ENCODE data around the gene PIGU.
"Not testable (repeated sequence)": the region's sequence is repeated elsewhere in the genome, so short reads cannot be mapped to it uniquely, and the experiment has no call there.

The PIGU gene

GRCh38 chr20:34706302-34706875, 29.5 kb upstream of the PIGU start:
- no peak for DNase-seq

- DNase-seq, result peak; percentile 4
These were observed 28.8 kb upstream of the PIGU start for GRCh38 chr20:34705397-34706301.

GRCh38 chr20:34705008-34705396, 28.1 kb upstream of the PIGU start:
- DNase-seq, result no peak

- peak; percentile 89 for DNase-seq
These were observed 27.5 kb upstream of the PIGU start, which contains the start of gene TP53INP2 for GRCh38 chr20:34704177-34705007. TSS of gene TP53INP2 (plus strand) at chr20:34704344. CDS start at chr20:34708740, 4,396 bp downstream.

GRCh38 chr20:34703424-34704176, 26.7 kb upstream of the PIGU start:
- peak; percentile 9 for DNase-seq

GRCh38 chr20:34703061-34703423, 26.1 kb upstream of the PIGU start:
- DNase-seq, result no peak

GRCh38 chr20:34701405-34702085, 24.7 kb upstream of the PIGU start:
- no peak for DNase-seq

GRCh38 chr20:34693414-34693813, 16.5 kb upstream of the PIGU start:
- no peak for DNase-seq

GRCh38 chr20:34691838-34692237, 14.9 kb upstream of the PIGU start:
- no peak for DNase-seq

- DNase-seq, result no peak
These were observed 12.6 kb upstream of the PIGU start for GRCh38 chr20:34689486-34689885.

- DNase-seq, result no peak
These were observed 6.8 kb upstream of the PIGU start for GRCh38 chr20:34683667-34684066.

- DNase-seq, result no peak
These were observed 3.8 kb upstream of the PIGU start for GRCh38 chr20:34680586-34681175.

- no peak for DNase-seq
These were observed 775 bp downstream of the PIGU start for GRCh38 chr20:34675993-34676641.

GRCh38 chr20:34675561-34675960, 1.3 kb downstream of the PIGU start:
- no peak for DNase-seq

- DNase-seq, result no peak
These were observed 3.5 kb downstream of the PIGU start for GRCh38 chr20:34673412-34673811.

GRCh38 chr20:34669094-34669493, 7.8 kb downstream of the PIGU start:
- DNase-seq, result no peak

- DNase-seq, result not testable (repeated sequence)
These were observed 12.1 kb downstream of the PIGU start for GRCh38 chr20:34664751-34665150.

- DNase-seq, result peak; percentile 17
These were observed 13.5 kb downstream of the PIGU start for GRCh38 chr20:34663213-34663943.

- DNase-seq, result peak; percentile 38
These were observed 15.1 kb downstream of the PIGU start for GRCh38 chr20:34661811-34662210.

- DNase-seq, result not testable (repeated sequence)
These were observed 18.2 kb downstream of the PIGU start for GRCh38 chr20:34658654-34659053.

All from fibroblast of skin of abdomen (primary cell).